Osteocyte (in vitro differentiated cells): Measurements from ENCODE around the gene CORO2A. TPM values are rescaled to one million over a fixed set of nuclear protein-coding genes. Genes with fewer than 3 reads are reported as not detected.

ENCODE experiments used
- DNase-seq: peaks from one replicate; pipeline ENCODE4 v3.0.0; 2021; ENCODE audit warnings: mixed read lengths; ENCODE audit not compliant: unreplicated experiment; ENCODE audit errors: extremely low spot score
- H3K27ac Mint-ChIP-seq: one replicate; pipeline ENCODE4 v1.8.0; 2021; ENCODE audit warnings: mild to moderate bottlenecking, mixed read lengths; ENCODE audit not compliant: unreplicated experiment
- H3K27me3 Mint-ChIP-seq: one replicate; pipeline ENCODE4 v1.8.0; 2021; ENCODE audit warnings: mixed read lengths; ENCODE audit not compliant: unreplicated experiment
- H3K36me3 Mint-ChIP-seq: one replicate; pipeline ENCODE4 v1.8.0; 2021; ENCODE audit warnings: mixed read lengths; ENCODE audit not compliant: unreplicated experiment
- H3K4me1 Mint-ChIP-seq: one replicate; pipeline ENCODE4 v1.8.0; 2021; ENCODE audit warnings: mixed read lengths; ENCODE audit not compliant: unreplicated experiment
- H3K4me3 Mint-ChIP-seq: one replicate; pipeline ENCODE4 v1.8.0; 2021; ENCODE audit warnings: mild to moderate bottlenecking, moderate library complexity, mixed read lengths; ENCODE audit not compliant: unreplicated experiment
- H3K9me3 Mint-ChIP-seq: one replicate; pipeline ENCODE4 v1.8.0; 2021; ENCODE audit warnings: mixed read lengths; ENCODE audit not compliant: unreplicated experiment
- CTCF ChIP-seq: fragments of 200-600 bp; sonication (generic); IDR thresholded peaks from 2 replicates; pipeline ENCODE4 v1.5.0; 2021; ENCODE audit warnings: antibody characterized with exemption, mild to moderate bottlenecking, moderate library complexity
- microRNA-seq: library from miRNA; unstranded; fragments of <30 nt; microRNA quantifications from one replicate; pipeline ENCODE4 v1.1.0, GENCODE V29; 2020; ENCODE audit not compliant: unreplicated experiment
- total RNA-seq: library from RNA; stranded (reverse); gene quantifications from 2 replicates; pipeline ENCODE4 v1.2.1, GENCODE V29; 2021

Gene CORO2A
- total RNA-seq, 1 donor from 2014 or later: 1.8 TPM

GRCh38 chr9:98074115-98074990 is 118.1 kb downstream of the CORO2A start:
- Mint-ChIP-seq H3K36me3 (peaks cover 10% of the 10 kb centered on the region), H3K27ac (peak overlapping the region; percentile 67)

GRCh38 chr9:98071737-98072136 is 120.7 kb downstream of the CORO2A start:
- peaks cover 9% of the 10 kb centered on the region for H3K4me1 Mint-ChIP-seq
- peaks cover 8% of the 10 kb centered on the region for H3K36me3 Mint-ChIP-seq
- H3K9me3 Mint-ChIP-seq: no peaks in the 10 kb centered on the region
- no peak overlapping the region for H3K4me3 Mint-ChIP-seq
- TF ChIP-seq CTCF: no peak
- H3K27me3 Mint-ChIP-seq: no peaks in the 10 kb centered on the region
- H3K27ac Mint-ChIP-seq: no peak overlapping the region
- DNase-seq: no peak

More at GRCh38 chr9:98074115-98074990, 118.1 kb downstream of the CORO2A start:
- H3K9me3 Mint-ChIP-seq: no peaks in the 10 kb centered on the region
- no peak overlapping the region for H3K4me3 Mint-ChIP-seq
- no peaks in the 10 kb centered on the region for H3K27me3 Mint-ChIP-seq
- H3K4me1 Mint-ChIP-seq: peaks cover 9% of the 10 kb centered on the region
- TF ChIP-seq CTCF: peak; percentile 96
- peak; percentile 89 for DNase-seq

Small RNA genes within 50 kb of the gene (microRNA-seq; reads per million reads assigned to microRNA genes)
- not detected for gene MIR6854

Other genes with a start within 250 kb of the CORO2A start
- 114 and 117 TPM in 2 replicates for gene ANP32B, start 209.3 kb downstream of the CORO2A start, total RNA-seq
- 43.4 and 43.9 TPM in 2 replicates for gene NANS, start 135.9 kb downstream of the CORO2A start, total RNA-seq
- gene TRIM14, start 73.4 kb downstream of the CORO2A start, total RNA-seq: 0.48 and 0.76 TPM in 2 replicates
- 23.7 and 25.6 TPM in 2 replicates for gene TBC1D2, start 63.0 kb upstream of the CORO2A start, total RNA-seq